PC-9 (cell line): ENCODE measurements around the gene CCDC68.

Experiments
- CTCF ChIP-seq: fragments of 200-600 bp; sonication (generic); conservative IDR thresholded peaks from 2 replicates; pipeline ENCODE4 v1.6.1; 2017; ENCODE audit warnings: mixed run types, antibody characterized with exemption, mild to moderate bottlenecking, moderate library complexity
- EZH2 ChIP-seq: fragments of 200-600 bp; sonication (generic); IDR thresholded peaks from 2 replicates; pipeline ENCODE4 v1.8.0; 2017; ENCODE audit warnings: antibody characterized with exemption, low read depth

GRCh38 chr18:54878659-54879358 is 80.5 kb downstream of the CCDC68 start:
- no peak for TF ChIP-seq CTCF
- no peak for TF ChIP-seq EZH2
